SW480 (cell line): ENCODE data around the gene ABCB1.
"Not testable (repeated sequence)": the region's sequence is repeated elsewhere in the genome, so short reads cannot be mapped to it uniquely, and the experiment has no call there.

Experiments used
- DNase-seq: peaks from one replicate; pipeline ENCODE4 v3.0.0-alpha.2; 2016; ENCODE audit warnings: low spot score

The ABCB1 gene

DNA sequence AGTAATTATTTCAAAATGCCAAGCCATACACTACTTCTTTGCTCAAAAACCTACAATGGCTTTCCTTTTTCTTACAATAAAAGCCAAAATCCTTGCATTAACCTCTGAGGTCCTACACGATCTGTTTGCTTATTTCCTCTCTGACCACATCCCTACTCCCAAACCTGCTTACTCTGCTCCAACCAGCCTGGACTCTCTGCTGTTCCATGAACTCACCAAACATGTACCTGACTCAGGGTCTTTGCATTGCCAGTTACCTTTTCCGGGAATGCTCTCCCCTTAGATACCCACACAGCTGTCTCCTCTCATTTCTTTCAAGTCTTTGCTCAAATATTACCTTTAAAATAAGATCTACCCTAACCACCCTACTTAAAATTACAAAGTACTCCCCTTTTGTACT lies 127.5 kb downstream of the ABCB1 start:
- DNase-seq, result no peak

DNA sequence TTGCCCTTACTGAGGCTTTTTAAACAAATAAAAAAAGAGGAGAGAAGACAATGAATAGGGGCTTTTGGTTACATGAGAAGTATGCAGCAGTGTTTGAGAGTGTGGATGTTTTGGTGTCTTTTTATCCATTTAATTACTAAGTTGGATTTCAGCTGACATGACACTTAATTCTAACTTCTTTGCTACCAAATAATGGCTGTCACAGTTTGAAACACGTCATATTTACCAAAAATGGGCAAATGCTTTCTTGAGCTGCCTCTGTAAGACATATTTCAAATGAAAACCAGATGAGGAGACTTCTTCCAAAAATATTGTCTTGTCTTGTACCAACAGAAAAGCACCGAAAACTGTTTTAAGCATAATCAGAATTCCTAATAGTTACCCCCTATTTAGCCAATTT lies 129.2 kb downstream of the ABCB1 start:
- DNase-seq, result no peak

GRCh38 chr7:87469204-87469603 lies 131.5 kb downstream of the ABCB1 start:
- not testable (repeated sequence) for DNase-seq

- not testable (repeated sequence) for DNase-seq
These were observed 135.2 kb downstream of the ABCB1 start for GRCh38 chr7:87465534-87465880.

GRCh38 chr7:87464830-87465533 lies 135.7 kb downstream of the ABCB1 start:
- DNase-seq, result not testable (repeated sequence)

DNA sequence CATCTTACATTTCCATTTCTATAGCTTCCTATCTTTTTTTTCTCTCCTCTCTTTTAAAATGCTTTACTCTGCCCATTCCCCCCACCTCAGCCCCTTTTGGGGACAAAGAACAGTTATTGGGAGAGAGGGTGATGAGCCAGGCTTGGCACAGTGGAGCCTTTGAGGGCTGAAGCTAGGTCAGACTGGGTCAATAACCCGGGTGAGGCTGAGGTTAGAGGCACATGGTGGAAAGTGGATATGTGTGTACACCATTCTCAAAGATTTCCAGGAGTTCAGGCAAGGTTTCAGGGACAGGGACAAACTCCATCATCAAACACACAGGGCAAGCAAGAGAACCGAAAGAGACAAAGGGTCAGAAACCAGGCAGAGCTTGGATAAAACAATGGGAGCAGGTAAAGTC lies 136.7 kb downstream of the ABCB1 start:
- DNase-seq, result no peak

- not testable (repeated sequence) for DNase-seq
These were observed 140.2 kb downstream of the ABCB1 start for GRCh38 chr7:87460444-87460843.

- DNase-seq, result no peak
These were observed 140.7 kb downstream of the ABCB1 start for GRCh38 chr7:87459941-87460340.

DNA sequence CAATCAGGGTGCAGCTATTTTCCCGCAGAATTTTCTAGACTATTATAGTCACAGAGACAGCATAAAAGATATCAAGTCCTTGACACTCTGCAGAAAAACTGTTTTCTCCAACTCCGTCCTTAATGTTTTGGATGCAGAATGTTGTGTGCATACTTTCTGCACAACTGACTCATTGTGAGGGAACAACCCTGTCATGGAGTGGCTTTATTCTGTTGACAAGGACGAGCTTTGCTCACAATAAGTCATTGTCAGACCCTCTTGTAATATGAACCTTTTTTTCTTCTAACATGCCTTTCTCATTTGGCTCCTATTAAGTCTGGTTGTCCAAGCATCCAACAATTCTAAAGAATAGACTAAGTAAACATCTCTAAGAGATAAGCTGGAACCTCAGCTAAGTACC lies 142.5 kb downstream of the ABCB1 start:
- DNase-seq, result no peak

GRCh38 chr7:87456247-87456646 lies 144.4 kb downstream of the ABCB1 start:
- no peak for DNase-seq
